HepG2 (cell line): ENCODE data around the gene LDAH. TPM values are rescaled to one million over a fixed set of nuclear protein-coding genes. Genes with fewer than 3 reads are reported as not detected.

Experiments
- CEBPB ChIP-seq: IDR thresholded peaks from 2 replicates; pipeline ENCODE4 v1.6.1; 2011; ENCODE audit warnings: low read depth, low read length, improper control_type of control experiment, borderline replicate concordance
- FOSL1 ChIP-seq: sonication (generic); formaldehyde crosslinking; IDR thresholded peaks from 2 replicates; pipeline ENCODE4 v1.9.0; 2021; ENCODE audit warnings: missing genetic modification reagents, borderline replicate concordance
- MTA3 ChIP-seq: sonication (generic); formaldehyde crosslinking; IDR thresholded peaks from 2 replicates; pipeline ENCODE4 v1.4.0; 2020; ENCODE audit warnings: missing genetic modification reagents
- TAF1 ChIP-seq: sonication (generic); formaldehyde crosslinking; IDR thresholded peaks from 2 replicates; pipeline ENCODE4 v1.4.0; 2020; ENCODE audit warnings: missing genetic modification reagents
- TFDP1 ChIP-seq: IDR thresholded peaks from 2 replicates; pipeline ENCODE4 v1.6.1; 2016; ENCODE audit warnings: missing compliant biosample characterization, missing genetic modification reagents, borderline replicate concordance
- ZNF260 ChIP-seq: sonication (generic); formaldehyde crosslinking; IDR thresholded peaks from 2 replicates; pipeline ENCODE4 v1.4.0; 2020; ENCODE audit warnings: missing genetic modification reagents, low read depth, mild to moderate bottlenecking, borderline replicate concordance
- ZNF318 ChIP-seq: sonication (generic); formaldehyde crosslinking; IDR thresholded peaks from 2 replicates; pipeline ENCODE4 v1.4.0; 2020; ENCODE audit warnings: mild to moderate bottlenecking, missing genetic modification reagents
- ZNF777 ChIP-seq: sonication (generic); formaldehyde crosslinking; IDR thresholded peaks from 2 replicates; pipeline ENCODE4 v1.4.0; 2020; ENCODE audit warnings: missing genetic modification reagents
- ZNF879 ChIP-seq: sonication (generic); formaldehyde crosslinking; IDR thresholded peaks from 2 replicates; pipeline ENCODE4 v1.8.1; 2023; ENCODE audit warnings: missing genetic modification reagents
- polyA plus RNA-seq, 8 experiments: library from polyadenylated mRNA; depleted of rRNA in 3 of 8; stranded (reverse) in 7 of 8; unstranded in 1 of 8; fragments of >200 nt; fragmentation: Illumina TruSeq in 4 of 8; extraction: Trizol in 4 of 8; gene quantifications; 2 replicates each; pipeline versions ENCODE4 v1.2.1 to v1.2.3, GENCODE V29; 2011 to 2016; ENCODE audit warnings: low read depth in 4 of 8, missing spikeins in 1 of 8, mixed read lengths in 1 of 8; ENCODE audit not compliant: insufficient read depth in 1 of 8
- total RNA-seq, 5 experiments: library from RNA; depleted of rRNA; stranded (reverse); fragments of >200 nt; fragmentation: Illumina TruSeq; extraction: Trizol; gene quantifications; 2 replicates each; pipeline ENCODE4 v1.2.3, GENCODE V29; 2016; ENCODE audit warnings: low read depth in 1 of 5
- TF ChIP-seq, protein P1 (sequence below): sonication (generic); formaldehyde crosslinking; IDR thresholded peaks from 2 replicates; pipeline ENCODE4 v1.5.0; 2020; ENCODE audit warnings: missing genetic modification reagents
- TF ChIP-seq, protein P2 (sequence below): sonication (generic); formaldehyde crosslinking; IDR thresholded peaks from 2 replicates; pipeline ENCODE4 v1.4.0; 2020; ENCODE audit warnings: mild to moderate bottlenecking, missing genetic modification reagents

The LDAH gene
- total and polyA plus RNA-seq, 2 of the 13 experiments (the other 11 are each of a cell fraction or from before 2014, with no cell fraction given): 28.8 to 46.2 TPM

DNA sequence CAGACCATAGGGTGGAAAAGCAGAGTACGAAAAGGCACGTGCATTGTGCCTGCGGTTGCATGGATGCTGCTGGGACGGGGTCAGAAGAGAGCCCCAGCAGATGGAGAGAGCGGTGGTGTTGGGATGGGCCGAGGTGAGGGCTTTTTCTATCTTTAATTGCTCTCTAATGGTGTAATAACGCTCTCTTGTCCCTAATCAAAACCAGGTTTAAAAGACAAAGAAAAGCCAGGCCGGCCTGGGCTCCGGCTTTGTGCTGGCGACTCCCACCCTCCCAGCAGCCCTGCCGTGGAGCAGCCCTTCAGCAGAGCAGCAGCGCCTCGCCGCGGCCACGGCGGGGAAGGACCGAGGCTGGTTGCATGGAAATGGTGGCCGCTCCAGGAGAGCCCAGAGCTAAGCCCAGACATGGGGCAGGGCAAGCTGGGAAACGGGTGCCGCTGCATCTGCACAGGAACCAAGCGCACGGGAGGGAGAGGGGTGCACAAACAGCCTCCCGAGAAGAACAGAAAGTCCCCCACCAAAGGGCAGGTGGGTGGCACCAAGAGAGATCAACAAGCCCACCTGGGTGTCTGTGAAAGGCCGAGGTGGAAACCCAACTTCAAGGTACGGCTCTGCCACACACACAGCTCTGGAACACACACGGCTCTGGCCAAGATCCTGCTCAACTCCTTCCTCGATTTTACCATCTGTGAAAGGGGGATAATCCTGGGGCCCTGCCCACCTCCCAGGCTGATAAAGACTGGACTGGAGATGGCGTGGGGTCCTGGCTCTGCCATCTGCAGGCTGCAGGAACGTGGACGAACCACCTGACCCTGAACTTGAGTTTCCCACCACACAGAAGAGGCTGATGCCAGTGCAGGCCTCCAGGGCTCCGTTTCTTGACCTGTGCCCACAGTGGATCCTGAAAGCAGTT, 187.0 kb downstream of the LDAH start (continued):
- TF ChIP-seq ZNF318 (CRISPR knock-in tag) (0 out of 2 replicates have a peak, but pooled peaks have one; percentile 42), ZNF879 (CRISPR knock-in tag) (no peak), TAF1 (CRISPR knock-in tag) (no peak; the same call in 1 of the 2 replicates), ZNF777 (CRISPR knock-in tag) (no peak), CEBPB (no peak), MTA3 (CRISPR knock-in tag) (no peak), ZNF260 (CRISPR knock-in tag) (no peak; the same call in 1 of the 2 replicates), FOSL1 (no peak), TFDP1 (CRISPR knock-in tag) (peak; percentile 26; the same call in 1 of the 2 replicates)
- TF ChIP-seq, protein P1, sequence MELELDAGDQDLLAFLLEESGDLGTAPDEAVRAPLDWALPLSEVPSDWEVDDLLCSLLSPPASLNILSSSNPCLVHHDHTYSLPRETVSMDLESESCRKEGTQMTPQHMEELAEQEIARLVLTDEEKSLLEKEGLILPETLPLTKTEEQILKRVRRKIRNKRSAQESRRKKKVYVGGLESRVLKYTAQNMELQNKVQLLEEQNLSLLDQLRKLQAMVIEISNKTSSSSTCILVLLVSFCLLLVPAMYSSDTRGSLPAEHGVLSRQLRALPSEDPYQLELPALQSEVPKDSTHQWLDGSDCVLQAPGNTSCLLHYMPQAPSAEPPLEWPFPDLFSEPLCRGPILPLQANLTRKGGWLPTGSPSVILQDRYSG (CRISPR knock-in tag): no peak
- TF ChIP-seq, protein P2, sequence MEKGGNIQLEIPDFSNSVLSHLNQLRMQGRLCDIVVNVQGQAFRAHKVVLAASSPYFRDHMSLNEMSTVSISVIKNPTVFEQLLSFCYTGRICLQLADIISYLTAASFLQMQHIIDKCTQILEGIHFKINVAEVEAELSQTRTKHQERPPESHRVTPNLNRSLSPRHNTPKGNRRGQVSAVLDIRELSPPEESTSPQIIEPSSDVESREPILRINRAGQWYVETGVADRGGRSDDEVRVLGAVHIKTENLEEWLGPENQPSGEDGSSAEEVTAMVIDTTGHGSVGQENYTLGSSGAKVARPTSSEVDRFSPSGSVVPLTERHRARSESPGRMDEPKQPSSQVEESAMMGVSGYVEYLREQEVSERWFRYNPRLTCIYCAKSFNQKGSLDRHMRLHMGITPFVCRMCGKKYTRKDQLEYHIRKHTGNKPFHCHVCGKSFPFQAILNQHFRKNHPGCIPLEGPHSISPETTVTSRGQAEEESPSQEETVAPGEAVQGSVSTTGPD (CRISPR knock-in tag): no peak
